Esophagus squamous epithelium (tissue), 4 donors: ENCODE results near the gene INTS4.

Source experiments
- POLR2A ChIP-seq, 4 donors: fragments of 450-650 bp; IDR thresholded peaks; one replicate each; pipeline ENCODE4 v1.6.1; 2017; ENCODE audit warnings: antibody characterized with exemption in 4 of 4, mild to moderate bottlenecking in 4 of 4, moderate library complexity in 3 of 4
- TF ChIP-seq, protein P1 (sequence below), 6 experiments: fragments of 450-650 bp in 4 of 6; fragments of 200-600 bp in 2 of 6; sonication (generic) in 2 of 6; IDR thresholded peaks; one replicate each; pipeline ENCODE4 v1.5.1; 2016 to 2019; ENCODE audit warnings: antibody characterized with exemption in 6 of 6, mild to moderate bottlenecking in 4 of 6, moderate library complexity in 4 of 6

- TF ChIP-seq, protein P1, sequence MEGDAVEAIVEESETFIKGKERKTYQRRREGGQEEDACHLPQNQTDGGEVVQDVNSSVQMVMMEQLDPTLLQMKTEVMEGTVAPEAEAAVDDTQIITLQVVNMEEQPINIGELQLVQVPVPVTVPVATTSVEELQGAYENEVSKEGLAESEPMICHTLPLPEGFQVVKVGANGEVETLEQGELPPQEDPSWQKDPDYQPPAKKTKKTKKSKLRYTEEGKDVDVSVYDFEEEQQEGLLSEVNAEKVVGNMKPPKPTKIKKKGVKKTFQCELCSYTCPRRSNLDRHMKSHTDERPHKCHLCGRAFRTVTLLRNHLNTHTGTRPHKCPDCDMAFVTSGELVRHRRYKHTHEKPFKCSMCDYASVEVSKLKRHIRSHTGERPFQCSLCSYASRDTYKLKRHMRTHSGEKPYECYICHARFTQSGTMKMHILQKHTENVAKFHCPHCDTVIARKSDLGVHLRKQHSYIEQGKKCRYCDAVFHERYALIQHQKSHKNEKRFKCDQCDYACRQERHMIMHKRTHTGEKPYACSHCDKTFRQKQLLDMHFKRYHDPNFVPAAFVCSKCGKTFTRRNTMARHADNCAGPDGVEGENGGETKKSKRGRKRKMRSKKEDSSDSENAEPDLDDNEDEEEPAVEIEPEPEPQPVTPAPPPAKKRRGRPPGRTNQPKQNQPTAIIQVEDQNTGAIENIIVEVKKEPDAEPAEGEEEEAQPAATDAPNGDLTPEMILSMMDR (IDR thresholded peaks at IDR 0.05): no peak
- TF ChIP-seq POLR2A (IDR thresholded peaks at IDR 0.05): no peak
These were observed 139.6 kb downstream of the INTS4 start for GRCh38 chr11:77854838-77855237.
